Retinal pigment epithelial cell (primary cell): ENCODE data around the gene MIDN.

ENCODE experiments used
- DNase-seq: peaks from one replicate; pipeline ENCODE4 v3.0.0-alpha.2; 2010; ENCODE audit warnings: low read depth
- H3K4me3 ChIP-seq: 2 replicates; pipeline ENCODE4 v1.5.1; 2011; ENCODE audit warnings: mild to moderate bottlenecking, low read length, control low read depth, moderate library complexity
- CTCF ChIP-seq: conservative IDR thresholded peaks from 2 replicates; pipeline ENCODE4 v1.5.1; 2011; ENCODE audit warnings: low read depth, low read length, control low read depth, inconsistent platforms

Gene MIDN

DNA sequence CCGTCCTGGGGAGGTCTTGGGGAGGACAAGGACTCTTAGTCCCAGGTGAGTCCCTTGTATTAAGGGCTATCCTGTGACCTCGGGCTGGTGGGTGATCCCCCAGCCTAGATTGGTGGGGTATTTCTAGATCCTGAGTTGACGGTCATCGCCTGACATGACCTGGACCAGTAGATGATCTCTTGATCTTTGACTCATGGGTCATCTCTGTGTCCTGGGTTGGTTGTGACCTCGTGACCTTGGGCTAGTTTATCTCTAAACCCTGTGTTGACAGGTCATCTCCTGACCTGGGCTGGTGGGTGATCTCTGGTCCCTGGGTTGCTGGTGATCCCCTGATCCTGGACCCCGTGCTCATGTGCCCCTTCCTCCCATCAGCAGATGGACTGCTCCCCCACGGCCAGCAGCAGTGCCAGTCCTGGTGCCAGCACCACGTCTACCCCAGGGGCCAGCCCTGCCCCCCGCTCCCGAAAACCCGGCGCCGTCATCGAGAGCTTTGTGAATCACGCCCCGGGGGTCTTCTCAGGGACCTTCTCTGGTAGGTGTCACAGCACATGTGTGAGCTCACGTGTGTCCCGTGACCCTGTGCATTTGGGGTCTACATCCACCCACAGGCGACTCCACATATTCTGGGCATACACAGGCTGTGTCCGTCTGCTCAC, 6.3 kb downstream of the MIDN start:
- H3K4me3 ChIP-seq: no peak overlapping the region
- TF ChIP-seq CTCF: no peak
- DNase-seq: no peak

DNA sequence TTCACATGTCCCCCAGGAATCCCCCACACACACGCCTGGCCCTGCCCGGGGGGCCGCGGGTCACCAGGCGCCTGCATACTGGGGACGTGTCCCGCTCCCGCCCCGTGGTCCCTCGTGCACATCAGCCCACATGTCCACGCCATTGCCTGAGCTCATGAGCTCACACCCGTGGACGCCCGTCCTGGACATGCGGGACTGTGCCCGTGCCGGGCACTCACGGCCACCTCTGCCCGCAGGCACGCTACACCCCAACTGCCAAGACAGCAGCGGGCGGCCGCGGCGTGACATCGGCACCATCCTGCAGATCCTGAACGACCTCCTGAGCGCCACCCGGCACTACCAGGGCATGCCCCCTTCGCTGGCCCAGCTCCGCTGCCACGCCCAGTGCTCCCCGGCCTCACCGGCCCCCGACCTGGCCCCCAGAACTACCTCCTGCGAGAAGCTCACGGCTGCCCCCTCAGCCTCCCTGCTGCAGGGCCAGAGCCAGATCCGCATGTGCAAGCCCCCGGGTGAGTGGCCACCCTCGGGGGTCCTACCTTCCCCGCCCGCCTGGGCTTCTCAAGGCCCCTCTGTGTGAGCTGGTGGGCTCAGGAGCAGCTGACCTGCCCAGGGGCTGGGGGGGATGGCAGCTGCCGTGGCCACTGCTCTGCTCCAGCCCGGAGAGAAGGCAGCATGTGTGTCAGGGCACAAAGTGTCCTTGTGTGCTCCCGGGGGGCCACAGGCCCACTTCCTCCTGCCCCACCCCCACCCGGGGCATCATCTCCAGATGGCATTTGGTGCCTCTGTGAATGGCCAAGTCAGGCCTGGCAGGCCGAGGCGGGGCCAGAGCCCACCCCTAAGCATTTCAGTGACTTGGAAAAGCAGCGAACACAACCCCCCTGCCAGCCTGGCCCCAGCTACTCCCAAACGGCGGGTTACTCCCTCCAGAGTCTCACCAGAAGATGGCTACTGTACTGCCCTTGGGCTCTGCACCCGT, 7.1 kb downstream of the MIDN start:
- no peak overlapping the region for H3K4me3 ChIP-seq
- DNase-seq: no peak
- TF ChIP-seq CTCF: no peak

DNA sequence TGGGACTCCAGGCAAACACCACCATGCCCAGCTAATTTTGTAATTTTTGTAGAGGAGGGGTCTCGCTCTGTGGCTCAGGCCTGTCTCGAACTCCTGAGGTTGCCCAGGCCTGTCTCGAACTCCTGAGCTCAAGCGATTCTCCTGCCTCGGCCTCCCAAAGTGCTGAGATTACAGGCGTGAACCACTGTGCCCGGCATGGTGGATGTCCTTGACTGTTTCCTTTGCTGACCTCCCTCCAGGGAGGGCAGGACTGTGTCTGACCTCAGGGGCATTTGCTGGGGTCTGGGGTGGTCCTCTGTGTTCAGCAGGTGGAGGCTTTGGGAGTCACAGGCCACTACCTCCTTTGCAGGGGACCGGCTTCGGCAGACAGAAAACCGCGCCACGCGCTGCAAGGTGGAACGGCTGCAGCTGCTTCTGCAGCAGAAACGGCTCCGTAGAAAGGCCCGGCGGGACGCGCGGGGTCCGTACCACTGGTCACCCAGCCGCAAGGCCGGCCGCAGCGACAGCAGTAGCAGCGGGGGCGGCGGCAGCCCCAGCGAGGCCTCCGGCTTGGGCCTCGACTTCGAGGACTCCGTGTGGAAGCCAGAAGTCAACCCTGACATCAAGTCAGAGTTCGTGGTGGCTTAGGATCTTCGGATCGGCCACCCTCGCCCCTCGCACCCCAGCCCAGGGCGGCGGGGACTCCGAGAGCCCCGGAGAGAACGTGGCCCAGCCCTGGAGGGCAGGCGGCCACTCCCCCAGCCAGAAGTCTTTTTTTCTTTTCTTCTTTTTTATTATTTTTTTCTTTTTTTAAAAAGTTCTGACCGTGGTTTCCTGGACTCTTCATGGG, 8.5 kb downstream of the MIDN start:
- TF ChIP-seq CTCF: no peak
- no peak for DNase-seq
- H3K4me3 ChIP-seq: no peak overlapping the region

DNA sequence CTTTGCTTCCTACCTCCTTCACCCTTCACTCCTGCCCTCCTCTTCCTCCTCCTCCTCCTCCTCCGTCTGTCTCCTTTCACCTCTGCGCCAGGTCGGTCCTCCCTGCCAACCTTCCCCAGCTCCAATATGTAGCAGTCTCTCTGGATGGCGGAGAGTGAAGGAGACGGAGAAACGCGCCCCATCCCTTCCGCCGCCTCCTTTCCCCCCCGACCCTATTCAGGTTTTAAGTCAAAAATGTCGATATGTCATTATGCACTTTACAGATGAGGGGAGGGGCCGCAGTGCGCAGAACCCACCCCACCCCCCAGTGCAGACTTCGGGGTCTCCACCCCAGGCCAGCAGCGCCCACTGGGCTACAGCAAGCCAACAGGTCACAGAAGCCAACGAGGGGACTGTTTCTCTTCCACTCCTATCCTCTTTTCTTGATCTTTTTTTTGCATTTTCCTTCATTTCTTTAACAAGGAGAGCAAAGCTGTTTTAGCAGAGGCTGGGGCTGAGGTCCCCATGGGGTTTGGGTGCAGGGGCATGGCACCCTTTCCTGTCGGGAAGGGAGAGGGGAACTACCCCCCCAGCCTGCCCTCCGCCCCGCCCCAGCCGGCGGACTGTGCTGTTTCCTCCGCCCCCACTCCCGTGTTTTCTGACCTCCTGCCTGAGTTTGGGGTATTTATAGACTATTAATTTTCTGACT, 9.2 kb downstream of the MIDN start:
- no peak for DNase-seq
- no peak for TF ChIP-seq CTCF
- H3K4me3 ChIP-seq: no peak overlapping the region

- no peak for DNase-seq
- no peak overlapping the region for H3K4me3 ChIP-seq
- no peak for TF ChIP-seq CTCF
Observed at GRCh38 chr19:1258163-1258492, 9.7 kb downstream of the MIDN start.

DNA sequence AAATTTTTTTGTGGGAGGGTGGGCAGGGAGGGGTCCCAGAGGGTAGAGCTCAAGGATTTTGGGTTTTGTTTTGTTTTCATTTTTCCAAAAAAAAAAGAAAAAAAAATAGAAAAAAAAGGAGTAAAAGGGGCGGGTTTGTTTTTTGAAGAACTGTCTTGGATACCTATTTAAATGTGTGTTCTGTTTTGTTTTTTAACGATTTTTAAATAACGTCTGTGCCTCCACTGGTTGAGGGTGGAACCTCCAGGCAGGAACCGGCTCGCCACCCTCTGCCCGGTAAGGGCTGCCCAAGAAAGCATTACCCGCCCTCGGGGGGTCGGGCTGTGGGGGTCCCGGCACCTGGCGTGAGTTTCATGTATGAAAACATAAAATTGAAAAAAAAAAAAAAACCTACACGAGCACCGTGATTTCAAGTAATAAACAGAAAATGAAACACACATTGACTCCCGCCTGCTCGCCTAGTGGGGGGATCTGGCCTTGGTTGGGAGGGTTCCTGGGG, 10.4 kb downstream of the MIDN start:
- DNase-seq: no peak
- H3K4me3 ChIP-seq: no peak overlapping the region
- TF ChIP-seq CTCF: no peak
